HL-60 (cell line): ENCODE data around the gene ME1.

ENCODE experiments used
- DNase-seq, 2 experiments: peaks; one replicate each; pipeline ENCODE4 v3.0.0-alpha.2; 2010 to 2020; ENCODE audit warnings: low read depth in 1 of 2, low spot score in 1 of 2
- H3K27ac ChIP-seq: fragments of 250-450 bp; sonication (Bioruptor Pico); replicated peaks from 2 replicates; pipeline ENCODE4 v1.5.1; 2020; ENCODE audit warnings: mild to moderate bottlenecking, moderate library complexity
- H3K27me3 ChIP-seq: fragments of 250-450 bp; sonication (Bioruptor Pico); 2 replicates; pipeline ENCODE4 v1.5.1; 2021; ENCODE audit warnings: mild to moderate bottlenecking, moderate library complexity; ENCODE audit not compliant: insufficient read depth, poor library complexity, severe bottlenecking
- H3K4me3 ChIP-seq: replicated peaks from 2 replicates; pipeline ENCODE4 v1.5.1; 2011; ENCODE audit warnings: mild to moderate bottlenecking, control low read depth, low read length; ENCODE audit not compliant: insufficient read depth
- CTCF ChIP-seq: IDR thresholded peaks from one replicate; pipeline ENCODE4 v1.5.1; 2011; ENCODE audit warnings: low read length, control low read depth, inconsistent platforms; ENCODE audit not compliant: insufficient read depth
- GABPA ChIP-seq: IDR thresholded peaks from 2 replicates; pipeline ENCODE4 v1.6.1; 2012; ENCODE audit warnings: low read depth
- POLR2AphosphoS5 ChIP-seq: IDR thresholded peaks from 2 replicates; pipeline ENCODE4 v1.6.1; 2012; ENCODE audit warnings: low read depth
- REST ChIP-seq: IDR thresholded peaks from 2 replicates; pipeline ENCODE4 v1.6.1; 2012; ENCODE audit warnings: low read depth; ENCODE audit not compliant: insufficient replicate concordance
- SPI1 ChIP-seq: IDR thresholded peaks from 2 replicates; pipeline ENCODE4 v1.6.1; 2012; ENCODE audit warnings: low read depth, mild to moderate bottlenecking, borderline replicate concordance

Gene ME1

DNA sequence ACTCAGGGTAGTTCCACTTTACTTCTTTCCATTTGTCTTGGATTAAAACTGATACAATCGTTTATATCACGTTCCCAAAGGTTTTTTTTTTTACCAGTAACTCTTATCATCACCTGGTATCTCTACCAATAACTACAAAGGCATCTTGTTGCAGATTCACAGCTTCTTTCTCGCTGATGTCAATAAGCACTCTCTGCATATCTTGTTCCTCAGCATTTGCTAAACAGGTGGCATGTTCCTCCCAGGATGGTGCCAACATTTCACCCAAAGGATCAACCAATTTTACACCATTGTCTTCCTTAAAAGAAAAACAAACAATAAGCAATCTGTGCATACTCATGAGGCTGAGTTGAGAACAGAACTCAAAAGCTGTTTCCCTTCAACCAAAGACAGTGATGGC lies 242.3 kb downstream of the ME1 start:
- Histone ChIP-seq H3K27ac (no peak overlapping the region), H3K27me3 (no peaks in the 10 kb centered on the region), H3K4me3 (no peak overlapping the region)
- no peak for DNase-seq
- TF ChIP-seq REST = no peak
- TF ChIP-seq CTCF = no peak
- no peak for TF ChIP-seq GABPA
- TF ChIP-seq SPI1 = no peak
- TF ChIP-seq POLR2AphosphoS5 = no peak

DNA sequence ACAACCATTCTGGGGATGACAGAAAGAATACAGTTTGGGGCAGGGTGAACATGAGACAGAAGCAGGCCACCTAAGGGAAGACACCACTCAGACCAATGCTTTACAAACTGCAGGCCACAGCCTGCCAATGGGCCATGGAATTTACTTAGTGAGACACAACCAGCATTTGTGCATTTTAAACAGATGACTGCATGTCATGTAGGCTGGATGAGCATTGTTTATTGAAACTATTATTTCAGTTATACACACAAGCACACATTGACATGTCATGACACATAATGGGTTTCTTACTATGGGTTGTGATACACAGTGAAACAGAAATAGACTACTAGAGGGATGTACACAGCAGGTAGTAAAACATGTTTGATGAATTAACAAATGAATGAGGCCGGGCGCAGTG lies 245.8 kb downstream of the ME1 start:
- H3K27ac ChIP-seq = no peak overlapping the region
- no peak for DNase-seq
- TF ChIP-seq REST = no peak
- TF ChIP-seq SPI1 = no peak
- no peak for TF ChIP-seq CTCF
- TF ChIP-seq POLR2AphosphoS5 = no peak
- TF ChIP-seq GABPA = no peak
- no peaks in the 10 kb centered on the region for H3K27me3 ChIP-seq
- H3K4me3 ChIP-seq = no peak overlapping the region

DNA sequence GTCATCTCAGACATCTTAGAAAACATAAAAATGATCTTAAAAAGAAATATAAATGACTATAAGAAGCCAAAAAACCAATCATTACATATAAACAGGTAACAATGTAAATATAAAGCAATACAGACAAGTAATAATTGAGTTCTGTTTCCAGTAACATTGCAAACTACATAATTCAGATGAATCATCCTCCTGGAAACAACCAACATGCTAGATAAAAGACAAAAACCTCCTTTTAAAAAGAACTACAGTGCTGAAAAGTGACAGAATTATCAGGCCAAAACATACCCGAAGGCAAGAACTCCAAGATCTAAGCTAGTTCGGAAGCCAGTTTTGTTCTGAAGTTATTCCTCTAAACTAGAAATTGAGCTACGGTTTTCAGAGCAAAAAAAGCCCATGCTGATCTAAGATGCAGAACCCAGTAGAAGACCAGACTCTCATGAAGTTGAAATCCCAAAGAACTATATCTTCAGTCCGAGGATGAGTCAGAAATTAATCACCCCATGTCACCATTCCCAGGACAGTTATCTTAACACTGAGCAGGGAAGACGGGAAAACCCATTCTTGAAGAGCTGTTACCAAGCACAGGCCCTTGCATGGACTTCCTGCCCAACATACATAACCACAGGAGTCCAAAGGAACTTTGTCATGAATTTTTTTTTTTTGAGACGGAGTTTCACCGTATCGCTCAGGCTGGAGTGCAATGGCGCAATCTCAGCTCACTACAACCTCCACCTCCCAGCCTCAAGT lies 247.6 kb downstream of the ME1 start:
- Histone ChIP-seq H3K27ac (no peak overlapping the region), H3K27me3 (no peaks in the 10 kb centered on the region), H3K4me3 (no peak overlapping the region)
- TF ChIP-seq CTCF (no peak), REST (no peak), POLR2AphosphoS5 (no peak), SPI1 (no peak), GABPA (no peak)
- no peak for DNase-seq
